ENCODE results near the gene C4A. TPM values are rescaled to one million over a fixed set of nuclear protein-coding genes. Genes with fewer than 3 reads are reported as not detected.
A peak's percentile ranks its signal among the peaks of the same experiment; 100 is the strongest.

The C4A gene
- total RNA-seq, 4 donors from 2014 or later, result 230 to 361 (median 258) TPM

DNA sequence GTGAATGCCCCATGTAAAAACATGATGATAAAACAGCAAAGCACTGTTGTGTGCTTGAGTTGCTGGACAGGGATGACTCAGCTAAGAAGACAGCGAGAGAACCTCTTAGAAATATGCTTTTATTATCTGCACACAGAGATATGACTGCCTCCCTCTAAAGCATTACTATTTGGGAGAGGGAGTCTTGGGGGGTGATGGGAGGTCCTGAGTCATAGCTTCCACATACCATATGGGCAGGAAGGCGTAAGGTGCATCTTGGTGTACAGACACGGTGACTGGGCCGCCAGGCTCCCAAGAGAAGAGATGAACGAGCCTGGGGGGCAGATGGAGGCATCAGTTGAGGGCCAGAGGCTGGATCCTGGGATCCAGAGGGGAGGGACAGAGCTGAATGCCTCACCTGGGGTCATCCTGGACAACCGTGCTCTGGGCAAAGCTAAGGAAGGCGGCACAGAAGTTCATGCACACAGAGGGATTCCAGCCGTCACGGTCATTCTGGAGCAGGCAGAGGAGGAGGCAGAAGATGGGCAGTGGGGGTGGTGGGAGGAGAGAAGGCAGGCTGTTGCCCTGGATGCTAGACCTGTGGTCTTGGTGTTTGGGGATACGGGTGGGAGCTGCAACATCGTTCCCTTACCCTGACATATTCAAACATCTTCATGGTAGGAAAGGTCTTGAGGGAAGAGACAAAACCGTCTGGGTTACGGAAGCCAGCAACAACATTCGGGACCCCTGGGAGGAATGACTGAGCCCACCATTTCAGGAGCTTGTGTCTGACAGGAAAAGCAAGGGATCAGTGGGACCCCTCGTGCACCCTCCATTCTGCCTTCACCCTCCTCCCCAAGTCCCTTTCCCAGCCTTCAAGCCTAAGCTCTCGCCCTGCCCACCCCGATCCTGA is 11.9 kb upstream of the C4A start:
- peaks cover 0 to 60% (median 25%) of the 10 kb centered on the region in 3 donors for H3K36me3 ChIP-seq

DNA sequence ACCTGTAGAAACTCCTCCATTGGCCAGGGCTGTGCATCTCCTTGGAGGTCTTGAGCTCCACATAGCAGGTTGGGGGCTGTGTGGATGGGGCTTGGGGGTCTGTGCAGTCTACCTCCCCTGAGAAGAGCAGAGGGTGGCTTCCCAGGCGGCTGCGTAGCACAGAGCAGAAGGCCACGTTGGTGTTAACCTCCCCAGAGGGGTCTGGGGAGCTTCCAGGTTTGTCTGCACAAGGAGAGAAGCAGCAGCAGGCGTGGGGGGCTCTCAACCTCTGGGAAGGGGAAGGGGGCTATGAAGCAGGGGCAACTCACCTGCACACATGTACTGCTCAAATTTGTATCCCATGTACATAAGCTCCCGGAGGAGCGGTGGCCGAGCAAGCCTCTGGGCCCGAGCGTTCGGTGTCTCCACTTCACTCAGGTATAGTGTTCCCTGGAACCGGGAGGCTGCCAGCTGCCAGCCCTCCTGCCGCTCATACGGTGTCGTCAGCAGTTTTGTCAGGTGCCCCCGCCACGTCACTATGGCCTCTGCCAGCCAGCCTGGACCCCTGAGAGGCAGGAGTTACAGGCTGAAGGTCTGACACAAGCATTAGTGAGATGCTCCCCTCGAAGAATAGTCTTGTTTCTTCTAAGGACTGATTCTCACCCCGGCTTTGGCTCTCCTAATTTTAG is 11.1 kb upstream of the C4A start:
- Histone ChIP-seq H3K4me3 (peak overlapping the region in 3 of 4 donors; percentile 67 to 93 (median 79)), H3K9me3 (no peaks in the 10 kb centered on the region), H3K27ac (peak overlapping the region; percentile 95 to 100 (median 98)), H3K4me1 (peaks cover 0 to 36% (median 17%) of the 10 kb centered on the region in 4 donors), H3K36me3 (peaks cover 0 to 53% (median 19%) of the 10 kb centered on the region in 3 donors), H3K27me3 (no peaks in the 10 kb centered on the region)
- WGBS, 2 donors, result 67 to 72% methylated on average over 13 to 16 of the region's 18 CpGs
- no peak for DNase-seq (ENCODE audit: low spot score in 2 of 2)
- no peak for TF ChIP-seq EP300 (IDR thresholded peaks at IDR 0.05)
- TF ChIP-seq, protein P1, sequence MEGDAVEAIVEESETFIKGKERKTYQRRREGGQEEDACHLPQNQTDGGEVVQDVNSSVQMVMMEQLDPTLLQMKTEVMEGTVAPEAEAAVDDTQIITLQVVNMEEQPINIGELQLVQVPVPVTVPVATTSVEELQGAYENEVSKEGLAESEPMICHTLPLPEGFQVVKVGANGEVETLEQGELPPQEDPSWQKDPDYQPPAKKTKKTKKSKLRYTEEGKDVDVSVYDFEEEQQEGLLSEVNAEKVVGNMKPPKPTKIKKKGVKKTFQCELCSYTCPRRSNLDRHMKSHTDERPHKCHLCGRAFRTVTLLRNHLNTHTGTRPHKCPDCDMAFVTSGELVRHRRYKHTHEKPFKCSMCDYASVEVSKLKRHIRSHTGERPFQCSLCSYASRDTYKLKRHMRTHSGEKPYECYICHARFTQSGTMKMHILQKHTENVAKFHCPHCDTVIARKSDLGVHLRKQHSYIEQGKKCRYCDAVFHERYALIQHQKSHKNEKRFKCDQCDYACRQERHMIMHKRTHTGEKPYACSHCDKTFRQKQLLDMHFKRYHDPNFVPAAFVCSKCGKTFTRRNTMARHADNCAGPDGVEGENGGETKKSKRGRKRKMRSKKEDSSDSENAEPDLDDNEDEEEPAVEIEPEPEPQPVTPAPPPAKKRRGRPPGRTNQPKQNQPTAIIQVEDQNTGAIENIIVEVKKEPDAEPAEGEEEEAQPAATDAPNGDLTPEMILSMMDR (IDR thresholded peaks at IDR 0.05), result no peak
- no peak for TF ChIP-seq POLR2A (IDR thresholded peaks at IDR 0.05)

More for the DNA sequence above, 11.9 kb upstream of the C4A start:
- Histone ChIP-seq H3K27ac (peak overlapping the region in 2 of 4 donors; percentile 98), H3K27me3 (no peaks in the 10 kb centered on the region), H3K4me1 (peaks cover 0 to 36% (median 17%) of the 10 kb centered on the region in 4 donors), H3K9me3 (no peaks in the 10 kb centered on the region), H3K4me3 (no peak overlapping the region)
- DNase-seq (ENCODE audit: low spot score in 2 of 2), result no peak
- 65 to 67% methylated on average over 17 of the region's 17 CpGs for whole genome bisulfite sequencing, 2 donors
- TF ChIP-seq POLR2A (IDR thresholded peaks at IDR 0.05), result no peak
- TF ChIP-seq, protein P1 (IDR thresholded peaks at IDR 0.05), result no peak
- TF ChIP-seq EP300 (IDR thresholded peaks at IDR 0.05), result no peak

DNA sequence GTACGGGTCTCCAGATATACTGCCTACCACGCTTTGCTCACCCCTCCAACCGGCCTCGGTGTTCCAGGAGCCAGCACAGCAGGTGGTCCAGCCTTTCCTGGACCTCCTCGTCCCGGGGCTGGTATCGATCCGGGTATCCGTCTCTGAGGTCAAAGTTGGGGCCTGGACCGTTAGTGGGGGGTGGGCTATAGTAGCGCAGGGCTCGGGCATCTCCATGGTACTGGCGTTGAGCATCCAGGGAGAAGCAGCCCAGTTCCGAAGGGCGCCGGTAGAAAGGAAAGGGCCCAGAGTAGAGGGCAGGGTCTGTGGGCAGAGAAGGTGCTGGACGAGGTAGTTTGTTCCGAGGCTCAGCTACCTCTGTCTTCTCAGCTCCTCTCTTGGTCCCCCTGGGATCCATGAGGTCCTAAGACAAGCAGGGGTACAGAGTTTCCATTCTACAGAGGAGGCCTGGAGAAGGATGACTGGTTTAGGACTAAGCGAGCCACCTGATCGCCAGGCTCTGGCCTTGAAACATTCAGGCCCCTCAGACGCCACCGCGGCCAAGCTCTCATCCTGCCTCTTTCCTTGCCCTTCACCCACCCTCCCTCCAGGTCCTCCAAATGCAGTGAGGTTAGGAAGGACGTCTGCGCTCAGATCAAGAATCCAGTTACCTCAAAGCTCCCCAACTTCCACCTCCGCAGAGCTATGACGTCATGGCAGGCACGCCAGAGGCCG is 10.4 kb upstream of the C4A start:
- Histone ChIP-seq H3K36me3 (peaks cover 0 to 52% (median 14%) of the 10 kb centered on the region in 3 donors), H3K27me3 (no peaks in the 10 kb centered on the region), H3K4me3 (peak overlapping the region; percentile 66 to 93 (median 73)), H3K27ac (peak overlapping the region; percentile 95 to 100 (median 98)), H3K4me1 (peaks cover 0 to 36% (median 17%) of the 10 kb centered on the region in 4 donors), H3K9me3 (no peaks in the 10 kb centered on the region)
- WGBS, 2 donors, result 18 to 29% methylated on average over 27 to 29 of the region's 29 CpGs
- no peak for DNase-seq (ENCODE audit: low spot score in 2 of 2)
- TF ChIP-seq EP300 (IDR thresholded peaks at IDR 0.05) (no peak), POLR2A (IDR thresholded peaks at IDR 0.05) (no peak)
- TF ChIP-seq, protein P1 (IDR thresholded peaks at IDR 0.05), result no peak

DNA sequence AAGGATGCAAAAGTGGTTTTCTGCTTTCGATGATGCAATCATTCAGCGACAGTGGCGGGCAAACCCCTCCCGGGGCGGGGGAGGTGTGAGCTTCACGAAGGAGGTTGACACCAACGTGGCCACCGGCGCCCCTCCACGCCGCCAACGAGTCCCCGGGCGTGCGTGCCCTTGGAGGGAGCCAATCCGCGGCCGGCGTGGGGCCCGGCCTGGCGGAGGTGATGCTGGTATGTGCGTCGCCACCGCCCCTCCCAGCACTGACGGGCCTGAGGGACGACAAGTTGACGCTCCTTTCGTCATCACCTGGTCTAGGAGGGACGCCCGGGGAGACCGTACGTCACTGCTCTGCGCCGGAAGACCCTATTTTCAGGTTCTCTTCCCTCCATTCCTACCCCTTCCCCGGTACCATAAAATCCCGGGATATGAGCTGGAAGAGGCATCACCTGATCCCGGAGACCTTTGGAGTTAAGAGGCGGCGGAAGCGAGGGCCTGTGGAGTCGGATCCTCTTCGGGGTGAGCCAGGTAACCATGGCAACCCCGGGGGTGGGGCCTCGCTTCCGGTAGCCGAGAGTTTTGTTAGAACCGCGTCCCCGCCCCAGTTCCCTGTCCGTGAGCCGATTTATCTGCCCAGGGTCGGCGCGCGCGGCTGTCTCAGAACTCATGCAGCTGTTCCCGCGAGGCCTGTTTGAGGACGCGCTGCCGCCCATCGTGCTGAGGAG is 9.7 kb upstream of the C4A start, which contains the start of gene DXO:
Gene DXO (minus strand): TSS at position 146 of the 716 bp plus-strand sequence. CDS start 463 bp downstream, outside the sequence.
- Histone ChIP-seq H3K4me1 (peaks cover 0 to 36% (median 17%) of the 10 kb centered on the region in 4 donors), H3K4me3 (peak within 1 kb of the TSS; percentile 66 to 93 (median 73)), H3K27ac (peak within 1 kb of the TSS; percentile 95 to 100 (median 98)), H3K36me3 (peaks cover 0 to 52% (median 8%) of the 10 kb centered on the region in 3 donors), H3K9me3 (no peaks in the 10 kb centered on the region), H3K27me3 (no peaks in the 10 kb centered on the region)
- TF ChIP-seq, protein P1 (IDR thresholded peaks at IDR 0.05), result peak in 1 of 5 experiments; percentile 42
- peak; percentile 94 to 96 for TF ChIP-seq EP300 (IDR thresholded peaks at IDR 0.05)
- peak; percentile 35 to 65 for TF ChIP-seq POLR2A (IDR thresholded peaks at IDR 0.05)
- DNase-seq (ENCODE audit: low spot score in 2 of 2), result peak; percentile 90 to 95
- WGBS, 2 donors, result 0 to 1% methylated on average over 42 to 62 of the region's 62 CpGs
